Measurements from ENCODE around the gene JADE2.

DNA sequence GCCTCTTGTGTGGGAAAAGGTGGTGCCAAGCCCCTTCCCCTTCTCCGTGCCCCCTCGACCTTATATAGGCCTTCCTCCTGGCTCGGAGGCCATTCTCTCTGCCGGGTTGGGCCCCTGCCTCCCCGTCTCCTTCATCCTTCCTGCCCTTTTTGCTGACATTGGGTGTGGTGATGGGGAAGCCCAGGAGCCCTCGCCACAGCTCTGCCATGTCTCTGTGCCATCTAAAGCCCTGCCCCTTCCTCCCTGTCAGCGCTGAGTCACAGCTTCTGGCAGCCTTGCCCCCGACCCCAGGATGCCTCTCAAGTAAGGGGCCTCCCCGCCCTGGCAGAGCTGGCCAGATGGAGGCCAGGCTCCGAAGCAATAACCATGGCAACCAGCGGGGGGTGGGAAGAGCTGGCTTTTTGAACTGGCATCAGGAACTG, 30.4 kb downstream of the JADE2 start:
- TF ChIP-seq, protein P1, sequence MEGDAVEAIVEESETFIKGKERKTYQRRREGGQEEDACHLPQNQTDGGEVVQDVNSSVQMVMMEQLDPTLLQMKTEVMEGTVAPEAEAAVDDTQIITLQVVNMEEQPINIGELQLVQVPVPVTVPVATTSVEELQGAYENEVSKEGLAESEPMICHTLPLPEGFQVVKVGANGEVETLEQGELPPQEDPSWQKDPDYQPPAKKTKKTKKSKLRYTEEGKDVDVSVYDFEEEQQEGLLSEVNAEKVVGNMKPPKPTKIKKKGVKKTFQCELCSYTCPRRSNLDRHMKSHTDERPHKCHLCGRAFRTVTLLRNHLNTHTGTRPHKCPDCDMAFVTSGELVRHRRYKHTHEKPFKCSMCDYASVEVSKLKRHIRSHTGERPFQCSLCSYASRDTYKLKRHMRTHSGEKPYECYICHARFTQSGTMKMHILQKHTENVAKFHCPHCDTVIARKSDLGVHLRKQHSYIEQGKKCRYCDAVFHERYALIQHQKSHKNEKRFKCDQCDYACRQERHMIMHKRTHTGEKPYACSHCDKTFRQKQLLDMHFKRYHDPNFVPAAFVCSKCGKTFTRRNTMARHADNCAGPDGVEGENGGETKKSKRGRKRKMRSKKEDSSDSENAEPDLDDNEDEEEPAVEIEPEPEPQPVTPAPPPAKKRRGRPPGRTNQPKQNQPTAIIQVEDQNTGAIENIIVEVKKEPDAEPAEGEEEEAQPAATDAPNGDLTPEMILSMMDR (IDR thresholded peaks at IDR 0.05; ENCODE audit: poor library complexity): no peak
- TF ChIP-seq EZH2 (IDR thresholded peaks at IDR 0.05; ENCODE audit: borderline replicate concordance) (no peak), EZH2phosphoT487 (IDR thresholded peaks at IDR 0.05; ENCODE audit: low read depth, severe bottlenecking, unreplicated experiment) (no peak)
